Heart left ventricle (tissue), 13 donors: ENCODE data around the gene OLFML3.
"Not testable (repeated sequence)": the region's sequence is repeated elsewhere in the genome, so short reads cannot be mapped to it uniquely, and the experiment has no call there.

ENCODE experiments used
- CTCF ChIP-seq, 12 donors: fragments of 200-600 bp; sonication (generic) in 4 of 12; IDR thresholded peaks; one replicate each; pipeline versions ENCODE4 v1.5.0 to v1.8.0; 2018 to 2022; ENCODE audit warnings: antibody characterized with exemption in 12 of 12, mild to moderate bottlenecking in 5 of 12
- POLR2A ChIP-seq, 2 donors: fragments of 450-650 bp; IDR thresholded peaks; one replicate each; pipeline ENCODE4 v1.6.1; 2017; ENCODE audit warnings: antibody characterized with exemption in 2 of 2, mild to moderate bottlenecking in 2 of 2, moderate library complexity in 2 of 2
- donor health status: ischemic (EF 13 %, LVEDD 7.1; RV severe dilation, severe dysfunction).
- donor health status: DM: no; HTN: yes; CAD: no.
- donor health status: DM: no; HTN: no; CAD: no.
- donor health status: ischemic (EF 25% LVEDD 6.9; RV normal size, moderate dysfunction).
- donor health status: ischemic (EF 25% LVEDD 5.7; RV mildly dilated, moderate dysfunction).
- donor health status: ischemic (EF 35%, LVEDD 5.7; RV mildly dilated, moderate dysfunction).
- donor health status: nonischemic (EF 11% LVEDD 7.7; RV severe dilation, severe dysfunction).
- donor health status: DM: yes; HTN: yes; CAD: no.
- donor health status: PGD.
- donor health status: ischemic (EF 29% LVEDD 5.4; RV normal size, mild dysfunction).
- donor health status: nonischemic (EF 23%, LVEDD 6.1; RV moderate dilation, normal function).

GRCh38 chr1:113948151-113948550 lies 31.1 kb upstream of the OLFML3 start:
- TF ChIP-seq CTCF, POLR2A (IDR thresholded peaks at IDR 0.05): not testable (repeated sequence)
